B cell (primary cell): ENCODE measurements around the gene MAVS. TPM values are rescaled to one million over a fixed set of nuclear protein-coding genes. Genes with fewer than 3 reads are reported as not detected.
"Not testable (repeated sequence)": the region's sequence is repeated elsewhere in the genome, so short reads cannot be mapped to it uniquely, and the experiment has no call there.

Source experiments
- ATAC-seq: fragments of 200-7000 bp; cut with Tn5 transposase; one replicate; pipeline ENCODE4 v1.10.0; 2021; ENCODE audit warnings: low read depth, mild to moderate bottlenecking, moderate number of reproducible peaks, moderate library complexity
- CTCF ChIA-PET: fragments of 350-600 bp; sonication (Branson Sonifier 250); formaldehyde crosslinking; loops from one replicate; lab custom pipeline; 2021; ENCODE audit warnings: antibody characterized with exemption, inconsistent platforms; lab: Charles Lee
- POLR2A ChIA-PET: fragments of 350-600 bp; sonication (Branson Sonifier 250); formaldehyde crosslinking; loops from one replicate; lab custom pipeline; 2021; ENCODE audit warnings: antibody characterized with exemption; lab: Charles Lee
- DNase-seq: peaks from one replicate; pipeline ENCODE4 v3.0.0; 2013
- H2AFZ ChIP-seq: 2 replicates; pipeline ENCODE4 v1.6.1; 2012; ENCODE audit warnings: mild to moderate bottlenecking, low read depth, low read length; ENCODE audit not compliant: insufficient read depth, poor library complexity, severe bottlenecking
- H3K27ac ChIP-seq, 2 donors: 1 replicate in 1 of 2; 2 replicates in 1 of 2; pipeline ENCODE4 v1.5.1; 2012 to 2013; ENCODE audit warnings: low read length in 2 of 2, mild to moderate bottlenecking in 2 of 2, moderate library complexity in 1 of 2
- H3K27me3 ChIP-seq, 4 experiments: fragments of 200-600 bp in 1 of 4; sonication (generic) in 1 of 4; replicated peaks in 1 of 4; 1 replicate in 2 of 4; 2 replicates in 2 of 4; pipeline versions ENCODE4 v1.6.1 to v1.7.0; 2013 to 2016; ENCODE audit warnings: low read length in 3 of 4, mild to moderate bottlenecking in 2 of 4, mixed read lengths in 1 of 4, moderate library complexity in 1 of 4; ENCODE audit not compliant: insufficient read depth in 4 of 4, control insufficient read depth in 3 of 4; ENCODE audit errors: control extremely low read depth in 1 of 4
- H3K36me3 ChIP-seq, 2 experiments: replicated peaks in 1 of 2; 1 replicate in 1 of 2; 2 replicates in 1 of 2; pipeline versions ENCODE4 v1.6.1 to v1.7.1; 2013; ENCODE audit warnings: low read length in 1 of 2; ENCODE audit not compliant: insufficient read depth in 2 of 2, control insufficient read depth in 1 of 2; ENCODE audit errors: control extremely low read depth in 1 of 2, extremely low read depth in 1 of 2
- H3K4me1 ChIP-seq, 2 donors: fragments of 200-600 bp in 1 of 2; sonication (generic) in 1 of 2; 1 replicate in 1 of 2; 2 replicates in 1 of 2; pipeline versions ENCODE4 v1.5.1 to v1.6.1; 2013 to 2017; ENCODE audit warnings: low read length in 2 of 2; ENCODE audit not compliant: control insufficient read depth in 2 of 2, insufficient read depth in 2 of 2
- H3K4me2 ChIP-seq: replicated peaks from 2 replicates; pipeline ENCODE3; 2012; ENCODE audit warnings: mild to moderate bottlenecking, low read depth, low read length; ENCODE audit not compliant: poor library complexity, severe bottlenecking
- H3K4me3 ChIP-seq, 5 experiments: fragments of 200-600 bp in 1 of 5; sonication (generic) in 1 of 5; 1 replicate in 3 of 5; 2 replicates in 2 of 5; pipeline versions ENCODE4 v1.5.1 to v1.7.0; 2011 to 2016; ENCODE audit warnings: low read length in 4 of 5, mild to moderate bottlenecking in 4 of 5, low read depth in 2 of 5, control low read depth in 1 of 5, moderate library complexity in 1 of 5; ENCODE audit not compliant: insufficient read depth in 1 of 5; ENCODE audit errors: control extremely low read depth in 1 of 5, extremely low read depth in 1 of 5
- H3K79me2 ChIP-seq: fragments of 200-600 bp; sonication (generic); one replicate; pipeline ENCODE4 v1.6.0; 2016; ENCODE audit warnings: low read length; ENCODE audit not compliant: control insufficient read depth, insufficient read depth
- H3K9ac ChIP-seq: fragments of 200-600 bp; sonication (generic); 2 replicates; pipeline ENCODE4 v1.6.1; 2017; ENCODE audit warnings: mild to moderate bottlenecking, low read length, moderate library complexity
- H3K9me3 ChIP-seq, 3 donors: one replicate each; pipeline versions ENCODE4 v1.6.1 to v1.7.1; 2013; ENCODE audit warnings: low read length in 2 of 3; ENCODE audit not compliant: control insufficient read depth in 2 of 3, insufficient read depth in 1 of 3; ENCODE audit errors: control extremely low read depth in 1 of 3
- H4K20me1 ChIP-seq: 2 replicates; pipeline ENCODE4 v1.6.0; 2012; ENCODE audit warnings: mild to moderate bottlenecking, low read length; ENCODE audit not compliant: insufficient read depth, control insufficient read depth, poor library complexity, severe bottlenecking
- H3K27ac Mint-ChIP-seq: one replicate; pipeline ENCODE4 v1.8.0; 2021; ENCODE audit warnings: mixed read lengths
- H3K27me3 Mint-ChIP-seq: one replicate; pipeline ENCODE4 v1.8.0; 2021; ENCODE audit warnings: mixed read lengths
- H3K4me1 Mint-ChIP-seq: one replicate; pipeline ENCODE4 v1.8.0; 2021; ENCODE audit warnings: mixed read lengths
- H3K4me3 Mint-ChIP-seq: one replicate; pipeline ENCODE4 v1.8.0; 2021; ENCODE audit warnings: mixed read lengths
- H3K9me3 Mint-ChIP-seq: one replicate; pipeline ENCODE4 v1.8.0; 2022; ENCODE audit warnings: mixed read lengths; ENCODE audit not compliant: insufficient read depth
- EZH2 ChIP-seq: IDR thresholded peaks from 2 replicates; pipeline ENCODE4 v1.6.1; 2012; ENCODE audit warnings: borderline replicate concordance, low read depth, mild to moderate bottlenecking, moderate library complexity, low read length; ENCODE audit not compliant: insufficient read depth, poor library complexity, severe bottlenecking
- WGBS: methylation state at CpG from one replicate; pipeline ENCODE4 v1.1.5; 2013; ENCODE audit warnings: missing lambda C conversion rate; ENCODE audit not compliant: insufficient coverage; 5-methylcytosine and 5-hydroxymethylcytosine counted together
- intact Hi-C: fragments of 100-400 bp; cut with micrococcal nuclease; formaldehyde crosslinking; loops from one replicate; pipeline ENCODE4 v1.10.0; 2022
- polyA plus RNA-seq: library from polyadenylated mRNA; depleted of rRNA; stranded (reverse); fragments of >200 nt; gene quantifications from 2 replicates; pipeline ENCODE4 v1.2.3, GENCODE V29; 2012
- total RNA-seq, 2 donors: library from RNA; stranded (reverse); fragments of 120-200 nt in 1 of 2; gene quantifications; 1 replicate in 1 of 2; 2 replicates in 1 of 2; pipeline versions ENCODE4 v1.2.3 to v1.2.4, GENCODE V29; 2013 to 2022
- TF ChIP-seq, protein P1 (sequence below): fragments of 200-600 bp; IDR thresholded peaks from one replicate; pipeline ENCODE4 v1.8.0; 2022; ENCODE audit warnings: antibody characterized with exemption, mild to moderate bottlenecking

MAVS gene
- total and polyA plus RNA-seq, 2 donors (not counting 1 experiment from before 2014, with no cell fraction given) = 17.2 to 52.2 TPM

DNA sequence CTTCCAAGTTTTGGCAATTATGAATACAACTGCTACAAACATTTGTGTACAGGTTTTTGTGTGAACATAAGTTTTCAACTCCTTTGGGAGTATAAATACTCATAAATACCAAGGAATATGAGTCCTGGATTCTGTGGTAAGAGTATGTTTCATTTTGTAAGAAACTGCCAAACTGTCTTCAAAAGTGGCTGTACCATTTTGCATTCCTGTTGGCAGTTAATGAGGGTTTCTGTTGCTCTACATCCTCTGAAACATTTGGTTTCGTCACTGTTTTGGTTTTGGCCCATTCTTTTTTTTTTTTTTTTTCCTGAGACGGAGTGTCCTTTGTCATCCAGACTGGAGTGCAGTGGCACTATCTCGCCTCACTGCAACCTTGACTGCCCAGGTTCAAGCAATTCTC, 17.8 kb upstream of the MAVS start:
- Histone ChIP-seq H3K4me1 (peaks cover 0 to 11% of the 10 kb centered on the region in 2 donors), H4K20me1 (no peaks in the 10 kb centered on the region), H3K4me3 (no peak overlapping the region), H3K4me2 (no peak overlapping the region), H3K9ac (no peak overlapping the region), H2AFZ (no peak overlapping the region), H3K36me3 (peaks cover 3 to 11% of the 10 kb centered on the region in 2 experiments), H3K79me2 (peaks cover 4% of the 10 kb centered on the region), H3K27ac (no peak overlapping the region), H3K27me3 (no peaks in the 10 kb centered on the region), H3K9me3 (no peaks in the 10 kb centered on the region)
- Mint-ChIP-seq H3K27ac (no peak overlapping the region), H3K27me3 (no peaks in the 10 kb centered on the region), H3K9me3 (no peaks in the 10 kb centered on the region), H3K4me3 (no peak overlapping the region), H3K4me1 (peaks cover 9% of the 10 kb centered on the region)
- ATAC-seq (no peak), DNase-seq (no peak)
- ChIA-PET POLR2A (interaction anchor here (0.7 kb wide), 1 partner anchor 33 kb away, joined by 3 read pairs; no protein-coding TSS in a partner anchor), CTCF (interaction anchor here (1.2 to 1.5 kb wide), 2 partner anchors 10 to 24 kb away, joined by 4 read pairs; no protein-coding TSS in a partner anchor)
- intact Hi-C loops = no loop called here
- TF ChIP-seq EZH2 = no peak
- TF ChIP-seq, protein P1, sequence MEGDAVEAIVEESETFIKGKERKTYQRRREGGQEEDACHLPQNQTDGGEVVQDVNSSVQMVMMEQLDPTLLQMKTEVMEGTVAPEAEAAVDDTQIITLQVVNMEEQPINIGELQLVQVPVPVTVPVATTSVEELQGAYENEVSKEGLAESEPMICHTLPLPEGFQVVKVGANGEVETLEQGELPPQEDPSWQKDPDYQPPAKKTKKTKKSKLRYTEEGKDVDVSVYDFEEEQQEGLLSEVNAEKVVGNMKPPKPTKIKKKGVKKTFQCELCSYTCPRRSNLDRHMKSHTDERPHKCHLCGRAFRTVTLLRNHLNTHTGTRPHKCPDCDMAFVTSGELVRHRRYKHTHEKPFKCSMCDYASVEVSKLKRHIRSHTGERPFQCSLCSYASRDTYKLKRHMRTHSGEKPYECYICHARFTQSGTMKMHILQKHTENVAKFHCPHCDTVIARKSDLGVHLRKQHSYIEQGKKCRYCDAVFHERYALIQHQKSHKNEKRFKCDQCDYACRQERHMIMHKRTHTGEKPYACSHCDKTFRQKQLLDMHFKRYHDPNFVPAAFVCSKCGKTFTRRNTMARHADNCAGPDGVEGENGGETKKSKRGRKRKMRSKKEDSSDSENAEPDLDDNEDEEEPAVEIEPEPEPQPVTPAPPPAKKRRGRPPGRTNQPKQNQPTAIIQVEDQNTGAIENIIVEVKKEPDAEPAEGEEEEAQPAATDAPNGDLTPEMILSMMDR = no peak
- 96% methylated on average over 3 of the region's 3 CpGs for WGBS

DNA sequence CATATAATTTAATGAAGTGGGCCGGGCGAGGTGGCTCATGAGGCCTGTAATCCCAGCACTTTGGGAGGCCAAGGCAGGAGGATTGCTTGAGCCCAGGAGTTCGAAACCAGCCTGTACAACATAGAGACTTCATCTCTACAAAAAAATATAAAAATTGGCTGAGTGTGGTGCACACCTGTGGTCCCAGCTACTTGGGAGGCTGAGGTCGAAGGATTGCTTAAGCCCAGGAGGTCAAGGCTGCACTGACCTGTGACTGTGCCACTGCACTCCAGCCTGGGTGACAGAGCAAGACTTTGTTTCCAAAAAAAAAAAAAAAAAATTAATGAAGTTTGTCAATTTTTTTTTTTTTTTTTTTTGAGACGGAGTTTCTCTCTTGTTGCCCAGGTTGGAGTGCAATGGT, 16.7 kb upstream of the MAVS start:
- not testable (repeated sequence) for H3K4me1 Mint-ChIP-seq
- CTCF ChIA-PET = interaction anchor here (0.6 to 1.5 kb wide), 6 partner anchors 9 to 1927 kb away, joined by 3 to 5 read pairs (median 4); partner anchors contain the start of genes AP5S1 and SPEF1

More for the DNA sequence above, 16.7 kb upstream of the MAVS start:
- H3K4me3 Mint-ChIP-seq, H4K20me1 ChIP-seq, H3K27me3 Mint-ChIP-seq, H3K9me3 ChIP-seq, H3K9ac ChIP-seq, DNase-seq, H3K36me3 ChIP-seq, POLR2A ChIA-PET, H3K79me2 ChIP-seq, ATAC-seq, H3K4me3 ChIP-seq, H3K9me3 Mint-ChIP-seq, H2AFZ ChIP-seq, intact Hi-C loops, H3K27ac Mint-ChIP-seq, H3K27me3 ChIP-seq, H3K27ac ChIP-seq, H3K4me2 ChIP-seq: not testable (repeated sequence)
- peaks cover 0 to 11% of the 10 kb centered on the region in 2 donors for H3K4me1 ChIP-seq
- WGBS = no CpG with 5 or more reads among the region's 5 CpGs
